Measurements from ENCODE around the gene VSTM2B.

VSTM2B gene

DNA sequence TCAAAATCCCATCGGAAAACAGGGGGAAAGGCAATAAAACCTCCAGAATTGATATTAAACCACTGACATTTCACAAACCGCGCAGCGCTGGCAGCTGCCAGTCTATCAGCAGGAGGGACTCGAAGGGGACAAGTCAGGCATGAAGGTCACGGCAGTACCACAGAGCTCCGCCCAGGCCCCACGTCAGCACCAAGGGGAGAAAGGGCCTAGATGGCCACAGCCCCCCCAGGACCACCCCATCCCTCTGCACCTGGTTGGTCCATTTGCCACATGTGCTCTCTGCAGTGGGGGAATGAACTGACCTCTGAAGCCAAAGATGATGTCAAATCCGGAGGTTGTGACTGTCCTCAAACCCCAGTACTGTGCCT, 9.5 kb upstream of the VSTM2B start:
- H3K27ac ChIP-seq (ENCODE audit: low read length) = no peak overlapping the region
- H3K4me1 ChIP-seq (ENCODE audit: low read length) = no peaks in the 10 kb centered on the region
- H3K4me3 ChIP-seq (ENCODE audit: low read length) = no peak overlapping the region
- TF ChIP-seq, protein P1, sequence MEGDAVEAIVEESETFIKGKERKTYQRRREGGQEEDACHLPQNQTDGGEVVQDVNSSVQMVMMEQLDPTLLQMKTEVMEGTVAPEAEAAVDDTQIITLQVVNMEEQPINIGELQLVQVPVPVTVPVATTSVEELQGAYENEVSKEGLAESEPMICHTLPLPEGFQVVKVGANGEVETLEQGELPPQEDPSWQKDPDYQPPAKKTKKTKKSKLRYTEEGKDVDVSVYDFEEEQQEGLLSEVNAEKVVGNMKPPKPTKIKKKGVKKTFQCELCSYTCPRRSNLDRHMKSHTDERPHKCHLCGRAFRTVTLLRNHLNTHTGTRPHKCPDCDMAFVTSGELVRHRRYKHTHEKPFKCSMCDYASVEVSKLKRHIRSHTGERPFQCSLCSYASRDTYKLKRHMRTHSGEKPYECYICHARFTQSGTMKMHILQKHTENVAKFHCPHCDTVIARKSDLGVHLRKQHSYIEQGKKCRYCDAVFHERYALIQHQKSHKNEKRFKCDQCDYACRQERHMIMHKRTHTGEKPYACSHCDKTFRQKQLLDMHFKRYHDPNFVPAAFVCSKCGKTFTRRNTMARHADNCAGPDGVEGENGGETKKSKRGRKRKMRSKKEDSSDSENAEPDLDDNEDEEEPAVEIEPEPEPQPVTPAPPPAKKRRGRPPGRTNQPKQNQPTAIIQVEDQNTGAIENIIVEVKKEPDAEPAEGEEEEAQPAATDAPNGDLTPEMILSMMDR (IDR thresholded peaks at IDR 0.05; ENCODE audit: low read depth, low read length) = no peak
- no peak for TF ChIP-seq EZH2phosphoT487 (IDR thresholded peaks at IDR 0.05; ENCODE audit: low read depth)
- H4K20me1 ChIP-seq (ENCODE audit: insufficient read depth, low read length) = no peaks in the 10 kb centered on the region
- no peak overlapping the region for H3K9ac ChIP-seq (ENCODE audit: low read length)
- no peaks in the 10 kb centered on the region for H3K9me3 ChIP-seq (ENCODE audit: insufficient read depth, low read length)
- no peak overlapping the region for H2AFZ ChIP-seq (ENCODE audit: low read depth, low read length)
- H3K36me3 ChIP-seq (replicated peaks; ENCODE audit: low read depth, low read length) = no peaks in the 10 kb centered on the region
- H3K4me2 ChIP-seq (ENCODE audit: low read length) = no peak overlapping the region
- H3K79me2 ChIP-seq (ENCODE audit: low read length) = no peaks in the 10 kb centered on the region
- no peaks in the 10 kb centered on the region for H3K27me3 ChIP-seq (ENCODE audit: low read depth, low read length)

DNA sequence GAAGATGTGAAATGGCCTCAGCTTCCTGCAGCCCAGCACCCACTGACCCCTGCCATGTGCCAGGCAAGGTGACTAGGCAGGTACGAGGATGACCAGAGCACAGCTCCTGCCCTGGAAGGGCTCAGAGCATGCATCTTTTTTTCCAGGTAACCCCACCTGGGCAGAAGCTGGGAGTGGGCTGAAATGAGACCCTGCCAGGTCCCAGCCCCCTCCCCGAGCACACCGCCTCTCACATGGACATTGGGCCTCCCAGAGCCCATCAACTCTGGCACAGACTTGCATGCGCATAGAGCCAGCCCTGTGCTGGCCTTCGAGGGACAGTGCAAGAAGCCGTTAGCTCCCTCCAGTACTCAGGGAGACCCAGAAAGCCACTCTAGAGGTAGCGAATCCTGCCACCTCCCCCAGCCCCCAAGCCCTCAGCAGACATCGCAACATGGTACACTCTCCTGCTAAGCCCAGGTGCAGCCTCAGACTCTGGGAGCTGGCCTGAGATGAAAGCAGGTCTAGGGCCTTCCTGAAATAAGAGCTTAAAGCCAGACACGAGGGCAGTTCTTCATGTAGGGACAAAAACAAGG, 8.9 kb upstream of the VSTM2B start:
- H3K27me3 ChIP-seq (ENCODE audit: low read depth, low read length) = peaks cover 3% of the 10 kb centered on the region; the same call in 1 of the 2 replicates
- no peaks in the 10 kb centered on the region for H3K36me3 ChIP-seq (replicated peaks; ENCODE audit: low read depth, low read length)
- no peaks in the 10 kb centered on the region for H3K79me2 ChIP-seq (ENCODE audit: low read length)
- H3K9me3 ChIP-seq (ENCODE audit: insufficient read depth, low read length) = no peaks in the 10 kb centered on the region
- no peak overlapping the region for H3K4me3 ChIP-seq (ENCODE audit: low read length)
- no peaks in the 10 kb centered on the region for H4K20me1 ChIP-seq (ENCODE audit: insufficient read depth, low read length)
- H2AFZ ChIP-seq (ENCODE audit: low read depth, low read length) = no peak overlapping the region
- TF ChIP-seq EZH2phosphoT487 (IDR thresholded peaks at IDR 0.05; ENCODE audit: low read depth) = no peak
- TF ChIP-seq, protein P1 (IDR thresholded peaks at IDR 0.05; ENCODE audit: low read depth, low read length) = no peak
- H3K4me1 ChIP-seq (ENCODE audit: low read length) = no peaks in the 10 kb centered on the region
- no peak overlapping the region for H3K4me2 ChIP-seq (ENCODE audit: low read length)
- H3K27ac ChIP-seq (ENCODE audit: low read length) = no peak overlapping the region
- no peak overlapping the region for H3K9ac ChIP-seq (ENCODE audit: low read length)

DNA sequence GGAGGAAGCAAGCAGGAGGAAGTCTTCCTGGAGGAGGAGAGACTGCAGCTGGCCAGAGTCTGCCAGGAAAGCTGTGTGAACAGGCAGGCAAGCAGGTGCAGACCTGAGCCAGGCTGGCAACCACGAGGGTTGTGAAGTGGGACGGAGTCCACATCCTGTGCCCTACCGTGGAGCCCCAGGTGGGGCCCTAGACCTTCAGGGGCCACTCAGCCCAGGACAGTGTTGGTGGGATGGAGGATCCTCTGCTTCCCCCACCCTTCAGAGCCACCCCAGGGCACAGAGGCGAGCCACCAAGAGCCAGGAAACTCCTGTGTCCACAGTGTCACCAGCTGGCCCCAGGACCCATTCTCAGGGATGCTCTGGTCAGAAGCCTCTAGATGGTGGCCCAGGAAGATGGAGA, 8.4 kb upstream of the VSTM2B start:
- Histone ChIP-seq H3K36me3 (replicated peaks; ENCODE audit: low read depth, low read length) (no peaks in the 10 kb centered on the region), H3K4me1 (ENCODE audit: low read length) (no peaks in the 10 kb centered on the region), H3K4me2 (ENCODE audit: low read length) (no peak overlapping the region), H3K27me3 (ENCODE audit: low read depth, low read length) (peaks cover 3% of the 10 kb centered on the region; the same call in 1 of the 2 replicates), H2AFZ (ENCODE audit: low read depth, low read length) (no peak overlapping the region), H3K4me3 (ENCODE audit: low read length) (no peak overlapping the region), H3K9ac (ENCODE audit: low read length) (no peak overlapping the region), H3K9me3 (ENCODE audit: insufficient read depth, low read length) (no peaks in the 10 kb centered on the region), H3K79me2 (ENCODE audit: low read length) (no peaks in the 10 kb centered on the region), H4K20me1 (ENCODE audit: insufficient read depth, low read length) (no peaks in the 10 kb centered on the region), H3K27ac (ENCODE audit: low read length) (no peak overlapping the region)
- TF ChIP-seq EZH2phosphoT487 (IDR thresholded peaks at IDR 0.05; ENCODE audit: low read depth) = no peak
- TF ChIP-seq, protein P1 (IDR thresholded peaks at IDR 0.05; ENCODE audit: low read depth, low read length) = no peak

DNA sequence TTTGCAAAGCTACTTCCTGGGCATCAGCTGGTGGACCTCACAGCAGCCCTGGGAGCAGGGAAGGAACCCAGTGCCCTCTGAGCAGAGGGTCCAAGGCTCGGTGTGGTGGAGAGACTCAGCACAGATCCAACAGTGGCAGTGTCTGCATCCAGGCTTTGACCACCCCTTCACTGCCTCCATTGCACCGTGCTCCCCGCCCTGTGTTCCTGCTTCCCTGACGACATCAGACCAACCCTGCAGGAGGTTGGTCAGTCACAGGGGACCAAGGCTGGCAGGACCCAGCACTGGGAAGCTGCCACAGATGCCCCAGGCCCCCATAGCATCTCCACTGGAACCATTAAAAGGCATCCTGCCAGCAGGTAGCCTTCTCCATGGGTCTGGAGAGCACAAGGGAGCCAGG, 7.8 kb upstream of the VSTM2B start:
- H3K27me3 ChIP-seq (ENCODE audit: low read depth, low read length) = peaks cover 3% of the 10 kb centered on the region; the same call in 1 of the 2 replicates
- H4K20me1 ChIP-seq (ENCODE audit: insufficient read depth, low read length) = no peaks in the 10 kb centered on the region
- no peaks in the 10 kb centered on the region for H3K9me3 ChIP-seq (ENCODE audit: insufficient read depth, low read length)
- no peaks in the 10 kb centered on the region for H3K4me1 ChIP-seq (ENCODE audit: low read length)
- H3K27ac ChIP-seq (ENCODE audit: low read length) = no peak overlapping the region
- no peak overlapping the region for H3K9ac ChIP-seq (ENCODE audit: low read length)
- no peak overlapping the region for H2AFZ ChIP-seq (ENCODE audit: low read depth, low read length)
- no peak overlapping the region for H3K4me2 ChIP-seq (ENCODE audit: low read length)
- TF ChIP-seq, protein P1 (IDR thresholded peaks at IDR 0.05; ENCODE audit: low read depth, low read length) = no peak
- TF ChIP-seq EZH2phosphoT487 (IDR thresholded peaks at IDR 0.05; ENCODE audit: low read depth) = no peak
- H3K79me2 ChIP-seq (ENCODE audit: low read length) = no peaks in the 10 kb centered on the region
- no peaks in the 10 kb centered on the region for H3K36me3 ChIP-seq (replicated peaks; ENCODE audit: low read depth, low read length)
- no peak overlapping the region for H3K4me3 ChIP-seq (ENCODE audit: low read length)
